Sigmoid colon (tissue), 4 donors: ENCODE data around the gene MAML3.

ENCODE experiments used
- CTCF ChIP-seq, 4 experiments: fragments of 450-650 bp in 3 of 4; fragments of 200-600 bp in 1 of 4; IDR thresholded peaks; one replicate each; pipeline ENCODE4 v1.5.1; 2016 to 2019; ENCODE audit warnings: antibody characterized with exemption in 4 of 4, mild to moderate bottlenecking in 3 of 4, moderate library complexity in 2 of 4
- POLR2A ChIP-seq, 2 donors: fragments of 450-650 bp; IDR thresholded peaks; one replicate each; pipeline ENCODE4 v1.6.1; 2016; ENCODE audit warnings: antibody characterized with exemption in 2 of 2, mild to moderate bottlenecking in 2 of 2, moderate library complexity in 2 of 2
- POLR2AphosphoS5 ChIP-seq, 4 donors: sonication (generic); formaldehyde crosslinking; IDR thresholded peaks; one replicate each; pipeline ENCODE4 v1.6.1; 2017; ENCODE audit warnings: antibody characterized with exemption in 4 of 4

GRCh38 chr4:139786494-139787354 is 367.3 kb downstream of the MAML3 start:
- TF ChIP-seq CTCF (IDR thresholded peaks at IDR 0.05), result no peak
- no peak for TF ChIP-seq POLR2AphosphoS5 (IDR thresholded peaks at IDR 0.05)
- no peak for TF ChIP-seq POLR2A (IDR thresholded peaks at IDR 0.05)
